ENCODE results near the gene AOPEP.

Gene AOPEP

GRCh38 chr9:94792511-94792910 is 66.0 kb downstream of the AOPEP start:
- DNase-seq (ENCODE audit: low read depth) = no peak

GRCh38 chr9:94794476-94795167 is 68.1 kb downstream of the AOPEP start:
- no peak for DNase-seq (ENCODE audit: low read depth)

GRCh38 chr9:94796687-94797086 is 70.2 kb downstream of the AOPEP start:
- no peak for DNase-seq (ENCODE audit: low read depth)

- no peak for DNase-seq (ENCODE audit: low read depth)
These were observed 71.7 kb downstream of the AOPEP start for GRCh38 chr9:94798201-94798600.

GRCh38 chr9:94798708-94799107 is 72.2 kb downstream of the AOPEP start:
- DNase-seq (ENCODE audit: low read depth) = no peak

GRCh38 chr9:94799578-94800264 is 73.2 kb downstream of the AOPEP start:
- DNase-seq (ENCODE audit: low read depth) = peak; percentile 75

GRCh38 chr9:94800424-94801117 is 74.1 kb downstream of the AOPEP start:
- no peak for DNase-seq (ENCODE audit: low read depth)

- peak; percentile 54 for DNase-seq (ENCODE audit: low read depth)
These were observed 74.7 kb downstream of the AOPEP start for GRCh38 chr9:94801234-94801633.

GRCh38 chr9:94801681-94802080 is 75.2 kb downstream of the AOPEP start:
- peak; percentile 88 for DNase-seq (ENCODE audit: low read depth)

- no peak for DNase-seq (ENCODE audit: low read depth)
These were observed 75.8 kb downstream of the AOPEP start for GRCh38 chr9:94802251-94802650.

- DNase-seq (ENCODE audit: low read depth) = peak; percentile 84
These were observed 76.3 kb downstream of the AOPEP start for GRCh38 chr9:94802793-94803192.

GRCh38 chr9:94804316-94804715 is 77.8 kb downstream of the AOPEP start:
- DNase-seq (ENCODE audit: low read depth) = no peak

- no peak for DNase-seq (ENCODE audit: low read depth)
These were observed 78.6 kb downstream of the AOPEP start for GRCh38 chr9:94805051-94805489.

GRCh38 chr9:94805585-94805984 is 79.1 kb downstream of the AOPEP start:
- DNase-seq (ENCODE audit: low read depth) = peak; percentile 91

- no peak for DNase-seq (ENCODE audit: low read depth)
These were observed 79.9 kb downstream of the AOPEP start for GRCh38 chr9:94806307-94806893.

GRCh38 chr9:94807556-94807955 is 81.1 kb downstream of the AOPEP start:
- no peak for DNase-seq (ENCODE audit: low read depth)

- no peak for DNase-seq (ENCODE audit: low read depth)
These were observed 82.6 kb downstream of the AOPEP start for GRCh38 chr9:94808926-94809700.

GRCh38 chr9:94809778-94810177 is 83.3 kb downstream of the AOPEP start:
- no peak for DNase-seq (ENCODE audit: low read depth)

GRCh38 chr9:94811074-94811473 is 84.6 kb downstream of the AOPEP start:
- no peak for DNase-seq (ENCODE audit: low read depth)

GRCh38 chr9:94812343-94812742 is 85.8 kb downstream of the AOPEP start:
- peak; percentile 85 for DNase-seq (ENCODE audit: low read depth)

- peak; percentile 13 for DNase-seq (ENCODE audit: low read depth)
These were observed 86.9 kb downstream of the AOPEP start for GRCh38 chr9:94813379-94813778.
